ENCODE results near the gene MSH5. TPM values are rescaled to one million over a fixed set of nuclear protein-coding genes. Genes with fewer than 3 reads are reported as not detected.
"Not testable (repeated sequence)": the region's sequence is repeated elsewhere in the genome, so short reads cannot be mapped to it uniquely, and the experiment has no call there.

The MSH5 gene
- total RNA-seq, 1 donor from 2014 or later: 48.2 TPM

- DNase-seq (ENCODE audit: low spot score in 2 of 2, unreplicated experiment in 2 of 2): peak in 1 of 2 experiments; percentile 73
- peak; percentile 47 for TF ChIP-seq CTCF (IDR thresholded peaks at IDR 0.05; ENCODE audit: unreplicated experiment)
- Mint-ChIP-seq H3K36me3 (peaks cover 8% of the 10 kb centered on the region), H3K4me1 (peaks cover 12% of the 10 kb centered on the region), H3K27me3 (ENCODE audit: low read depth) (no peaks in the 10 kb centered on the region), H3K27ac (no peak overlapping the region), H3K4me3 (no peak overlapping the region), H3K9me3 (no peaks in the 10 kb centered on the region)
Observed at GRCh38 chr6:31791324-31792089, 51.7 kb downstream of the MSH5 start.

- no peak for DNase-seq (ENCODE audit: low spot score in 2 of 2, unreplicated experiment in 2 of 2)
- Mint-ChIP-seq H3K36me3 (peaks cover 8% of the 10 kb centered on the region), H3K27me3 (ENCODE audit: low read depth) (no peaks in the 10 kb centered on the region), H3K4me3 (no peak overlapping the region), H3K27ac (no peak overlapping the region), H3K9me3 (no peaks in the 10 kb centered on the region), H3K4me1 (peaks cover 12% of the 10 kb centered on the region)
- TF ChIP-seq CTCF (IDR thresholded peaks at IDR 0.05; ENCODE audit: unreplicated experiment): no peak
Observed at GRCh38 chr6:31792090-31792374, 52.2 kb downstream of the MSH5 start.

- no peak overlapping the region for H3K27ac Mint-ChIP-seq
- TF ChIP-seq CTCF (IDR thresholded peaks at IDR 0.05; ENCODE audit: unreplicated experiment): no peak
- no peak overlapping the region for H3K4me3 Mint-ChIP-seq
- H3K36me3 Mint-ChIP-seq: peaks cover 10% of the 10 kb centered on the region
- H3K9me3 Mint-ChIP-seq: no peaks in the 10 kb centered on the region
- H3K27me3 Mint-ChIP-seq (ENCODE audit: low read depth): no peaks in the 10 kb centered on the region
- H3K4me1 Mint-ChIP-seq: peaks cover 12% of the 10 kb centered on the region
- no peak for DNase-seq (ENCODE audit: low spot score in 2 of 2, unreplicated experiment in 2 of 2)
Observed at GRCh38 chr6:31792761-31793171, 53.0 kb downstream of the MSH5 start.

GRCh38 chr6:31793927-31794245 is 54.1 kb downstream of the MSH5 start:
- not testable (repeated sequence) for H3K9me3 Mint-ChIP-seq; H3K27me3 Mint-ChIP-seq (ENCODE audit: low read depth); DNase-seq (ENCODE audit: low spot score in 2 of 2, unreplicated experiment in 2 of 2)
- Mint-ChIP-seq H3K36me3 (peaks cover 11% of the 10 kb centered on the region), H3K27ac (peak overlapping the region; percentile 67), H3K4me3 (peak overlapping the region; percentile 99), H3K4me1 (peaks cover 12% of the 10 kb centered on the region)

GRCh38 chr6:31794294-31794865 is 54.6 kb downstream of the MSH5 start:
- H3K27ac Mint-ChIP-seq: peak overlapping the region; percentile 67
- peaks cover 12% of the 10 kb centered on the region for H3K4me1 Mint-ChIP-seq
- no peak for DNase-seq (ENCODE audit: low spot score in 2 of 2, unreplicated experiment in 2 of 2)
- H3K27me3 Mint-ChIP-seq (ENCODE audit: low read depth): no peaks in the 10 kb centered on the region
- peak overlapping the region; percentile 99 for H3K4me3 Mint-ChIP-seq
- no peaks in the 10 kb centered on the region for H3K9me3 Mint-ChIP-seq
- H3K36me3 Mint-ChIP-seq: peaks cover 11% of the 10 kb centered on the region
- TF ChIP-seq CTCF (IDR thresholded peaks at IDR 0.05; ENCODE audit: unreplicated experiment): no peak

GRCh38 chr6:31794866-31795615 is 55.2 kb downstream of the MSH5 start:
- no peaks in the 10 kb centered on the region for H3K9me3 Mint-ChIP-seq
- TF ChIP-seq CTCF (IDR thresholded peaks at IDR 0.05; ENCODE audit: unreplicated experiment): no peak
- H3K27me3 Mint-ChIP-seq (ENCODE audit: low read depth): no peaks in the 10 kb centered on the region
- peak overlapping the region; percentile 100 for H3K27ac Mint-ChIP-seq
- H3K4me1 Mint-ChIP-seq: peaks cover 12% of the 10 kb centered on the region
- peak in 1 of 2 experiments; percentile 57 for DNase-seq (ENCODE audit: low spot score in 2 of 2, unreplicated experiment in 2 of 2)
- peaks cover 8% of the 10 kb centered on the region for H3K36me3 Mint-ChIP-seq
- H3K4me3 Mint-ChIP-seq: peak overlapping the region; percentile 99

All from mesothelial cell of epicardium (in vitro differentiated cells).